HEK293 (cell line): Measurements from ENCODE around the gene SETD2.

Source experiments
- CTCF ChIA-PET: fragments of 350-600 bp; formaldehyde crosslinking; extraction: SDS; loops from one replicate; lab custom pipeline; 2021; ENCODE audit warnings: antibody characterized with exemption; lab: Yijun Ruan, JAX
- POLR2A ChIA-PET: fragments of 300-600 bp; formaldehyde crosslinking; extraction: SDS; loops from one replicate; lab custom pipeline; 2020; ENCODE audit warnings: antibody characterized with exemption, inconsistent platforms; lab: Yijun Ruan, JAX
- H3K27ac ChIP-seq: fragments of 200-500 bp; sonication (Bioruptor generic); 2 replicates; pipeline ENCODE4 v1.5.1; 2014; ENCODE audit warnings: low read depth, low read length, control low read depth, inconsistent platforms; ENCODE audit errors: extremely low read depth
- H3K36me3 ChIP-seq, 2 experiments: fragments of 200-500 bp in 1 of 2; sonication (Bioruptor generic) in 1 of 2; 1 replicate in 1 of 2; 2 replicates in 1 of 2; pipeline ENCODE4 v1.5.1; 2014 to 2017; ENCODE audit warnings: inconsistent platforms in 2 of 2, low read length in 2 of 2; ENCODE audit not compliant: control insufficient read depth in 2 of 2, insufficient read depth in 1 of 2
- H3K4me1 ChIP-seq: fragments of 200-500 bp; sonication (Bioruptor generic); 2 replicates; pipeline ENCODE4 v1.5.1; 2014; ENCODE audit warnings: mild to moderate bottlenecking, low read length, inconsistent platforms; ENCODE audit not compliant: control insufficient read depth, insufficient read depth
- H3K4me3 ChIP-seq: 2 replicates; pipeline ENCODE4 v1.5.1; 2011; ENCODE audit warnings: low read depth, mild to moderate bottlenecking, control low read depth, low read length, moderate library complexity
- H3K9me3 ChIP-seq: fragments of 200-500 bp; sonication (Bioruptor generic); 2 replicates; pipeline ENCODE4 v1.5.1; 2014; ENCODE audit warnings: low read depth, low read length, inconsistent platforms; ENCODE audit not compliant: control insufficient read depth, insufficient read depth
- HIC1 ChIP-seq: fragments of 450-650 bp; formaldehyde crosslinking; IDR thresholded peaks from 2 replicates; pipeline ENCODE4 v1.5.1; 2016; ENCODE audit warnings: missing biosample characterization, missing genetic modification characterization
- PATZ1 ChIP-seq: fragments of 450-650 bp; formaldehyde crosslinking; IDR thresholded peaks from 2 replicates; pipeline ENCODE4 v1.5.1; 2016; ENCODE audit warnings: missing biosample characterization, missing genetic modification characterization
- PRDM6 ChIP-seq: fragments of 450-650 bp; formaldehyde crosslinking; IDR thresholded peaks from 2 replicates; pipeline ENCODE4 v1.5.1; 2017; ENCODE audit warnings: missing biosample characterization, missing genetic modification characterization
- ZBTB44 ChIP-seq: fragments of 450-650 bp; IDR thresholded peaks from 2 replicates; pipeline ENCODE4 v1.5.1; 2018; ENCODE audit warnings: missing biosample characterization, mild to moderate bottlenecking, missing genetic modification characterization
- ZBTB49 ChIP-seq: fragments of 450-650 bp; formaldehyde crosslinking; IDR thresholded peaks from 2 replicates; pipeline ENCODE4 v1.5.1; 2016; ENCODE audit warnings: missing biosample characterization, missing genetic modification characterization, low read depth
- ZIC2 ChIP-seq: fragments of 450-650 bp; formaldehyde crosslinking; IDR thresholded peaks from 2 replicates; pipeline ENCODE4 v1.5.1; 2016; ENCODE audit warnings: missing biosample characterization, missing genetic modification characterization
- ZNF146 ChIP-seq: fragments of 450-650 bp; formaldehyde crosslinking; IDR thresholded peaks from 2 replicates; pipeline ENCODE4 v1.5.1; 2016; ENCODE audit warnings: missing biosample characterization, missing genetic modification characterization
- ZNF211 ChIP-seq: fragments of 450-650 bp; formaldehyde crosslinking; IDR thresholded peaks from 2 replicates; pipeline ENCODE4 v1.5.1; 2016; ENCODE audit warnings: low read depth, missing biosample characterization, missing genetic modification characterization
- ZNF23 ChIP-seq: fragments of 450-650 bp; formaldehyde crosslinking; IDR thresholded peaks from 2 replicates; pipeline ENCODE4 v1.5.1; 2016; ENCODE audit warnings: missing biosample characterization, missing genetic modification characterization, borderline replicate concordance
- ZNF311 ChIP-seq: fragments of 450-650 bp; formaldehyde crosslinking; IDR thresholded peaks from 2 replicates; pipeline ENCODE4 v1.5.1; 2017; ENCODE audit warnings: missing biosample characterization, missing genetic modification characterization, borderline replicate concordance
- ZNF404 ChIP-seq: fragments of 450-650 bp; formaldehyde crosslinking; IDR thresholded peaks from 2 replicates; pipeline ENCODE4 v1.5.1; 2017; ENCODE audit warnings: missing biosample characterization, missing genetic modification characterization
- ZNF514 ChIP-seq: fragments of 450-650 bp; formaldehyde crosslinking; IDR thresholded peaks from 2 replicates; pipeline ENCODE4 v1.5.1; 2016; ENCODE audit warnings: missing biosample characterization, missing genetic modification characterization
- ZNF621 ChIP-seq: fragments of 450-650 bp; formaldehyde crosslinking; IDR thresholded peaks from 2 replicates; pipeline ENCODE4 v1.5.1; 2017; ENCODE audit warnings: missing biosample characterization, missing genetic modification characterization
- ZSCAN23 ChIP-seq: fragments of 450-650 bp; formaldehyde crosslinking; IDR thresholded peaks from 2 replicates; pipeline ENCODE4 v1.5.1; 2016; ENCODE audit warnings: missing biosample characterization, missing genetic modification characterization

Gene SETD2

GRCh38 chr3:46986055-46986730 is 177.7 kb downstream of the SETD2 start:
- H3K9me3 ChIP-seq = no peaks in the 10 kb centered on the region
- no peak overlapping the region for H3K27ac ChIP-seq
- no peak for TF ChIP-seq HIC1 (tag by site-specific recombination)
- POLR2A ChIA-PET = interaction anchor here (0.7 kb wide), 1 partner anchor 10 kb away, joined by 3 read pairs; no protein-coding TSS in a partner anchor
- no peaks in the 10 kb centered on the region for H3K4me1 ChIP-seq
- H3K36me3 ChIP-seq = peaks cover 0 to 20% of the 10 kb centered on the region in 2 experiments; a peak in 1 of 3 replicates
- no peak overlapping the region for H3K4me3 ChIP-seq
- CTCF ChIA-PET = no interaction called here

- ChIA-PET POLR2A (no interaction called here), CTCF (interaction anchor here (1.2 kb wide), 1 partner anchor 50 kb away, joined by 3 read pairs; no protein-coding TSS in a partner anchor)
- no peaks in the 10 kb centered on the region for H3K4me1 ChIP-seq
- H3K9me3 ChIP-seq = no peaks in the 10 kb centered on the region
- no peak overlapping the region for H3K4me3 ChIP-seq
- H3K36me3 ChIP-seq = peaks cover 0 to 14% of the 10 kb centered on the region in 2 experiments; a peak in 1 of 3 replicates
- H3K27ac ChIP-seq = no peak overlapping the region
- TF ChIP-seq ZNF621 (tag by site-specific recombination) = no peak
- no peak for TF ChIP-seq ZBTB49 (tag by site-specific recombination)
- no peak for TF ChIP-seq ZSCAN23 (tag by site-specific recombination)
- TF ChIP-seq ZNF514 (tag by site-specific recombination) = no peak
- no peak for TF ChIP-seq ZBTB44 (tag by site-specific recombination)
- no peak for TF ChIP-seq ZNF23 (tag by site-specific recombination)
- TF ChIP-seq PRDM6 (tag by site-specific recombination) = no peak
- TF ChIP-seq ZNF311 = no peak
Observed at GRCh38 chr3:46985588-46985987, 178.3 kb downstream of the SETD2 start.

- Histone ChIP-seq H3K9me3 (no peaks in the 10 kb centered on the region), H3K4me3 (no peak overlapping the region), H3K4me1 (no peaks in the 10 kb centered on the region), H3K36me3 (peaks cover 0 to 12% of the 10 kb centered on the region in 2 experiments; a peak in 1 of 3 replicates), H3K27ac (no peak overlapping the region)
- CTCF ChIA-PET = interaction anchor here (1.2 kb wide), 1 partner anchor 49 kb away, joined by 3 read pairs; no protein-coding TSS in a partner anchor
- POLR2A ChIA-PET = no interaction called here
- TF ChIP-seq ZNF404 (tag by site-specific recombination) (no peak), ZNF146 (tag by site-specific recombination) (no peak), ZNF211 (tag by site-specific recombination) (no peak), ZIC2 (no peak), PATZ1 (no peak)
Observed at GRCh38 chr3:46984591-46985459, 179.1 kb downstream of the SETD2 start.
